HCT116 (cell line): Measurements from ENCODE around the gene PSME3IP1. TPM values are rescaled to one million over a fixed set of nuclear protein-coding genes. Genes with fewer than 3 reads are reported as not detected.
A peak's percentile ranks its signal among the peaks of the same experiment; 100 is the strongest.

Source experiments
- ATAC-seq: fragments of 200-7000 bp; cut with Tn5 transposase; 2 replicates; pipeline ENCODE4 v1.9.1; 2020; ENCODE audit warnings: mild to moderate bottlenecking, moderate library complexity
- BruUV-seq: library from RNA; stranded (reverse); fragments of 400-500 nt; replicated peaks from 2 replicates; lab custom pipeline; 2021; lab: Mats Ljungman, UMichigan
- CTCF ChIA-PET: fragments of 300-600 bp; sonication (Branson Sonifier 250); formaldehyde crosslinking; loops from one replicate; lab custom pipeline; 2021; ENCODE audit warnings: antibody characterized with exemption; lab: Charles Lee
- POLR2A ChIA-PET: fragments of 300-600, 350-600 bp; sonication (Branson Sonifier 250); formaldehyde crosslinking; loops from one replicate; lab custom pipeline; 2021; ENCODE audit warnings: antibody characterized with exemption; lab: Charles Lee
- RAD21 ChIA-PET, 2 experiments: fragments of 300-600 bp; sonication (Branson Sonifier 250); formaldehyde crosslinking; loops; one replicate each; lab custom pipeline; 2023; ENCODE audit warnings: low total read pairs in 2 of 2; ENCODE audit not compliant: uncharacterized antibody in 2 of 2, unreplicated experiment in 2 of 2, low non-redundant PET in 1 of 2; lab: Charles Lee
- DNase-seq: peaks from one replicate; pipeline ENCODE4 v3.0.0-alpha.2; 2010; ENCODE audit warnings: low read depth, low spot score
- H2AFZ ChIP-seq: fragments of 200-600 bp; shearing (Covaris generic), sonication (generic); 2 replicates; pipeline ENCODE4 v1.6.1; 2017; ENCODE audit warnings: low read depth, mixed run types, mixed read lengths, antibody characterized with exemption, low read length; ENCODE audit not compliant: poor library complexity, severe bottlenecking
- H3K27ac ChIP-seq: 2 replicates; pipeline ENCODE4 v1.5.1; 2012; ENCODE audit warnings: low read depth, low read length
- H3K27me3 ChIP-seq: fragments of 200-600 bp; sonication (generic); 2 replicates; pipeline ENCODE4 v1.6.1; 2016; ENCODE audit warnings: mixed run types, low read length, mixed read lengths; ENCODE audit not compliant: insufficient read depth
- H3K36me3 ChIP-seq, 2 experiments: fragments of 200-500 bp in 1 of 2; fragments of 200-600 bp in 1 of 2; sonication (Bioruptor generic) in 1 of 2; sonication (generic) in 1 of 2; 2 replicates each; pipeline versions ENCODE4 v1.5.1 to v1.6.1; 2014 to 2016; ENCODE audit warnings: low read length in 2 of 2, inconsistent platforms in 1 of 2, mixed read lengths in 1 of 2, mixed run types in 1 of 2; ENCODE audit not compliant: insufficient read depth in 2 of 2, control insufficient read depth in 1 of 2
- H3K4me1 ChIP-seq, 2 experiments: fragments of 200-600 bp in 1 of 2; sonication (generic) in 1 of 2; 2 replicates each; pipeline versions ENCODE4 v1.5.1 to v1.6.1; 2012 to 2017; ENCODE audit warnings: low read length in 2 of 2, inconsistent platforms in 1 of 2, mild to moderate bottlenecking in 1 of 2, mixed read lengths in 1 of 2, mixed run types in 1 of 2, moderate library complexity in 1 of 2; ENCODE audit not compliant: insufficient read depth in 2 of 2, control insufficient read depth in 1 of 2
- H3K4me2 ChIP-seq: fragments of 200-600 bp; sonication (generic); 2 replicates; pipeline ENCODE4 v1.6.1; 2017; ENCODE audit warnings: mixed run types, low read length, mixed read lengths
- H3K4me3 ChIP-seq, 2 experiments: fragments of 200-600 bp in 1 of 2; sonication (generic) in 1 of 2; replicated peaks in 1 of 2; 2 replicates each; pipeline ENCODE4 v1.5.1; 2011 to 2016; ENCODE audit warnings: low read length in 2 of 2, control low read depth in 1 of 2, low read depth in 1 of 2, mild to moderate bottlenecking in 1 of 2, mixed read lengths in 1 of 2, mixed run types in 1 of 2
- H3K79me2 ChIP-seq: fragments of 200-600 bp; sonication (generic); 2 replicates; pipeline ENCODE4 v1.6.1; 2017; ENCODE audit warnings: mild to moderate bottlenecking, mixed run types, low read length, moderate library complexity, mixed read lengths; ENCODE audit not compliant: insufficient read depth
- H3K9ac ChIP-seq: fragments of 200-600 bp; sonication (generic); 2 replicates; pipeline ENCODE4 v1.6.1; 2016; ENCODE audit warnings: low read length, mixed read lengths
- H3K9me2 ChIP-seq: fragments of 200-600 bp; sonication (generic), shearing (Covaris generic); 2 replicates; pipeline ENCODE4 v1.6.1; 2017; ENCODE audit warnings: mixed run types, mild to moderate bottlenecking, moderate library complexity; ENCODE audit not compliant: insufficient read depth
- H3K9me3 ChIP-seq, 2 experiments: fragments of 200-500 bp in 1 of 2; fragments of 200-600 bp in 1 of 2; sonication (Bioruptor generic) in 1 of 2; sonication (generic) in 1 of 2; 2 replicates each; pipeline ENCODE4 v1.6.1; 2014 to 2017; ENCODE audit warnings: low read length in 2 of 2, mixed read lengths in 2 of 2, inconsistent platforms in 1 of 2, low read depth in 1 of 2, mild to moderate bottlenecking in 1 of 2, mixed run types in 1 of 2, moderate library complexity in 1 of 2; ENCODE audit not compliant: control insufficient read depth in 1 of 2, insufficient read depth in 1 of 2
- H4K20me1 ChIP-seq: fragments of 200-600 bp; sonication (generic), shearing (Covaris generic); 2 replicates; pipeline ENCODE4 v1.6.1; 2017; ENCODE audit warnings: mixed run types, mild to moderate bottlenecking, moderate library complexity; ENCODE audit not compliant: insufficient read depth
- EGR1 ChIP-seq: IDR thresholded peaks from 2 replicates; pipeline ENCODE4 v1.6.1; 2012; ENCODE audit warnings: low read depth
- EZH2 ChIP-seq: fragments of 200-600 bp; sonication (generic); IDR thresholded peaks from 2 replicates; pipeline ENCODE4 v1.6.1; 2017; ENCODE audit warnings: antibody characterized with exemption, mixed run types
- EZH2phosphoT487 ChIP-seq: fragments of 200-600 bp; IDR thresholded peaks from 2 replicates; pipeline ENCODE4 v1.6.1; 2018; ENCODE audit warnings: antibody characterized with exemption, borderline replicate concordance
- JUND ChIP-seq: IDR thresholded peaks from 2 replicates; pipeline ENCODE4 v1.6.1; 2012
- MAX ChIP-seq: IDR thresholded peaks from 2 replicates; pipeline ENCODE4 v1.6.1; 2012
- POLR2AphosphoS5 ChIP-seq: IDR thresholded peaks from 2 replicates; pipeline ENCODE4 v1.6.1; 2011; ENCODE audit warnings: mild to moderate bottlenecking, low read depth, low read length, moderate library complexity
- SP1 ChIP-seq: IDR thresholded peaks from 2 replicates; pipeline ENCODE4 v1.6.1; 2012; ENCODE audit warnings: low read depth
- SRF ChIP-seq: IDR thresholded peaks from 2 replicates; pipeline ENCODE4 v1.6.1; 2012; ENCODE audit warnings: low read depth
- TCF7L2 ChIP-seq: IDR thresholded peaks from 2 replicates; pipeline ENCODE4 v1.7.0; 2011; ENCODE audit warnings: borderline replicate concordance, inconsistent platforms; ENCODE audit not compliant: insufficient read depth, insufficient read length; ENCODE audit errors: extremely low read depth
- ZBTB33 ChIP-seq: IDR thresholded peaks from 2 replicates; pipeline ENCODE4 v1.6.1; 2011; ENCODE audit warnings: mild to moderate bottlenecking, low read length, moderate library complexity; ENCODE audit not compliant: insufficient replicate concordance; ENCODE audit errors: extremely low read depth
- ZFX ChIP-seq: fragments of 450-650 bp; IDR thresholded peaks from 2 replicates; pipeline ENCODE4 v1.6.1; 2017
- intact Hi-C: fragments of 100-400 bp; cut with micrococcal nuclease; formaldehyde crosslinking; loops from 2 replicates; pipeline ENCODE4 v1.10.0; 2022
- total RNA-seq: library from RNA; stranded (reverse); gene quantifications from one replicate; pipeline ENCODE4 v1.2.1, GENCODE V29; 2021; ENCODE audit not compliant: unreplicated experiment
- TF ChIP-seq, protein P1 (sequence below): IDR thresholded peaks from 2 replicates; pipeline ENCODE4 v1.6.1; 2012

The PSME3IP1 gene
- total RNA-seq, 1 experiment from 2014 or later = 88.5 TPM

- BruUV-seq = TSS peak; percentile 49
- intact Hi-C loops = no loop called here
- Histone ChIP-seq H3K36me3 (peaks cover 21 to 24% of the 10 kb centered on the region in 2 experiments; a peak in 3 of 4 replicates), H3K4me3 (no peak overlapping the region), H4K20me1 (no peaks in the 10 kb centered on the region), H3K4me2 (no peak overlapping the region), H3K79me2 (no peaks in the 10 kb centered on the region), H3K4me1 (no peaks in the 10 kb centered on the region), H3K9ac (no peak overlapping the region), H3K9me2 (no peaks in the 10 kb centered on the region), H2AFZ (no peak overlapping the region), H3K27me3 (no peaks in the 10 kb centered on the region), H3K9me3 (no peaks in the 10 kb centered on the region), H3K27ac (no peak overlapping the region)
- ChIA-PET CTCF (no interaction called here), POLR2A (no interaction called here), RAD21 (no interaction called here)
- no peak for ATAC-seq
- no peak for DNase-seq
- TF ChIP-seq EZH2 (no peak), TCF7L2 (no peak), SRF (no peak), EZH2phosphoT487 (no peak), ZFX (no peak)
Observed at GRCh38 chr16:57153841-57154240, 32.0 kb downstream of the PSME3IP1 start.

DNA sequence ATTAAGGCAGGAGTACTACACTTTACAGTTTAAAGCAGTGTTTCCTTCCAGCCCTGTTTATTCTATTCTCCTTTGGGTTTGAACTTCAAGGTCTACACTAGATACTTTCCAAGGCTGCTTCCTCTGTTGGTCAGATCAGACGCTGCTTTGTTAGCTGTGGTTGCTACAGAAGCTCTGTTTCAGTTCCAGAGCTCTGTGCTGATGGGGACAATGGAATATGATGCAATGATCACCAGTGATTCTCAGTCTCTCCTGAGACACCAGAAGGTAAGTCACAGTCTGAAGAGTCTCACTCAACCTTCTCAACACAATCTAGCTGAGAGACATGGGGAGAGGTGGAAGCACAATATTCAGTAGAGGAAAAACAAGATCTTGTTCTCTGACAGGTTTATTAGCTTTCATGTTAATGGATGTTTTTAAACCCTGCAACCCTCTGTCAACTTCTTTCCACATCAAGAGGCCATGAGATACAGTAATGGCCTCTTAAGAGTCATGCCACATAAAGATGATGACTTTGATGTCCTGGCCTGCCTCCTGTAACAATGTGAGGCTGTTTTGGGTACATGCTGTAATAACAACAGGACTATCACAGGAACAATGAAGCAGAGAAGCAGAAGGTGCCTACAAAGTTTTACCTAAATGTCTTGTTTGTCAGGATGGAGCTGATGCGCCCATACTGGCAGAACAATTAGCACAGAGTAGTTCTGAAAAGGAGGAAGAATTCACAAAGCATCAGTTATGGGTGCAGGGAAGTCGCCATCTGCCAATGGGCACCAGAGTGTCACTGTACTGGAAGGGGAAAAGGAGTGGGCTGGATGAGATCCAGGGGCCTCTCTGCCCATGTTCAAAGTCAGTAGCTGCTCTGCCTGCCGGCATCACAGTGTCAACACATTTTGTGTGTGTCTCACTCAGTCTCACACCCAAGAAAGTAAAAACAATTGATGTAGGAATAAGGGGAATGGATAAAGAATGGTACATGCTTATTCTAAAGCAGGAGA lies 33.4 kb downstream of the PSME3IP1 start:
- Histone ChIP-seq H2AFZ (no peak overlapping the region), H3K9ac (no peak overlapping the region), H3K9me3 (no peaks in the 10 kb centered on the region), H3K27me3 (no peaks in the 10 kb centered on the region), H4K20me1 (no peaks in the 10 kb centered on the region), H3K4me1 (no peaks in the 10 kb centered on the region), H3K36me3 (peaks cover 11 to 22% of the 10 kb centered on the region in 2 experiments; a peak in 3 of 4 replicates), H3K4me2 (no peak overlapping the region), H3K27ac (no peak overlapping the region), H3K4me3 (no peak overlapping the region), H3K79me2 (no peaks in the 10 kb centered on the region), H3K9me2 (no peaks in the 10 kb centered on the region)
- DNase-seq (no peak), ATAC-seq (no peak)
- RAD21 ChIA-PET = no interaction called here
- CTCF ChIA-PET = no interaction called here
- POLR2A ChIA-PET = no interaction called here
- BruUV-seq = no TSS peak
- TF ChIP-seq JUND (no peak), SP1 (no peak), EZH2phosphoT487 (no peak), TCF7L2 (no peak), EGR1 (no peak), ZFX (no peak), ZBTB33 (no peak), MAX (no peak), SRF (no peak), POLR2AphosphoS5 (no peak)
- TF ChIP-seq, protein P1, sequence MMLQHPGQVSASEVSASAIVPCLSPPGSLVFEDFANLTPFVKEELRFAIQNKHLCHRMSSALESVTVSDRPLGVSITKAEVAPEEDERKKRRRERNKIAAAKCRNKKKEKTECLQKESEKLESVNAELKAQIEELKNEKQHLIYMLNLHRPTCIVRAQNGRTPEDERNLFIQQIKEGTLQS = no peak
- intact Hi-C loops = no loop called here
